Fibroblast of skin of left biceps (primary cell): Measurements from ENCODE around the gene MIOX.
A peak's percentile ranks its signal among the peaks of the same experiment; 100 is the strongest.

Experiments
- DNase-seq, 2 experiments: peaks; one replicate each; pipeline ENCODE4 v3.0.0-alpha.2; 2013; ENCODE audit warnings: low read depth in 2 of 2

Gene MIOX

DNA sequence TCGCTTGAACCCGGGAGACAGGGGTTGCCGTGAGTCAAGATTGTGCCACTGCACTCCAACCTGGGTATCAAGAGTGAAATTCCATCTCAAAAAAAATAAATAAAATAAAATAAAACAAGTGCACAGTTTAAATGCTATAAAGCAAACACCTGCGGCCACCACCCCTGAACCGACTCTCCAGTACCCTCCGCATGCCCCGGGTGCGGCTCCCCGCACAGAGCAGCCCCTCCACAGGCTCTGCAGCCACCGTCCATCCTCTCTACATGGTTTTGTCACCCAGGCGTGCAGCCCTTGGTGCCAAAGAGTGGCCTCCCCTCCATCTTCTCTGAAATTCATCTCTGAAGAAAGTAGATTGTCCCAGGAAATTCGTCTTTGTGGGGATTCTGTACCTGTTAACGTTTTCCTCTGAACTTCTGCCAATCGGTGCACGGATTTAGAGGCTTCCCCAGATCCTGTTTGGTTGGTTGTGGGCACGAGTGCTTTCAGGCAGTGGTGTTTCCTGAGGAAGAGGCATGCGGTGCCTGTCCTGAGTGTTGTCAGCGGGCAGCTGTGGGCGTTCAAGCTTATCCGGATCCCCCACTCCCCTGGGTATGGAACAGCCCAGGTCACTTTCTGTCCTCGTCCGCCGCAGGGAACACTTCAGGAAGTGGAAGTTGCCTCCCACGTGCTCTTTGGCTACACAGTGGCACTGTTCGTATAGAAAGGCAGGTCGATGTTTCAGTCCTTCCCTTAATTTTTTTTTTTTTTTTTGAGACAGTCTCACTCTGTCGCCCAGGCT is 4.1 kb downstream of the MIOX start:
- no peak for DNase-seq

DNA sequence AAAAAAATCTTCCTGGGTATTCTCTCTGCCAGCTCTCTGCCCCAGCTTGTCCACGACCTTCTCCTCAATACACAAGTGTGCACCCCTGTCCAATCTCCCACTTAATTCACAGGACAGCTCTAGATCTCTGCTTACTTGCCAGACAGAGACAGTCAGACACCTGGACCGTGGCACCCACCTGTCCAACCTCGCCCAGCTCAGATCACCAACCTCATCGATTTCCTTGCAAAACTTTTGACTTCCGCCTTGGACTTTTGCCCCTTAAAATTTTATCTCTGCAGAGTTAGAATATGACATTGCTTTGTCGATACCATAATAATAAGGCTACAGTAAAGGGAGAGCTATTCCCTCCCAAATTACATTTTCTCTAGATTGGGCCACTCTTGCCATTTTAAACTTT is 10.4 kb downstream of the MIOX start:
- DNase-seq, result no peak

- no peak for DNase-seq
Measured at GRCh38 chr22:50498322-50498890, 11.7 kb downstream of the MIOX start.

DNA sequence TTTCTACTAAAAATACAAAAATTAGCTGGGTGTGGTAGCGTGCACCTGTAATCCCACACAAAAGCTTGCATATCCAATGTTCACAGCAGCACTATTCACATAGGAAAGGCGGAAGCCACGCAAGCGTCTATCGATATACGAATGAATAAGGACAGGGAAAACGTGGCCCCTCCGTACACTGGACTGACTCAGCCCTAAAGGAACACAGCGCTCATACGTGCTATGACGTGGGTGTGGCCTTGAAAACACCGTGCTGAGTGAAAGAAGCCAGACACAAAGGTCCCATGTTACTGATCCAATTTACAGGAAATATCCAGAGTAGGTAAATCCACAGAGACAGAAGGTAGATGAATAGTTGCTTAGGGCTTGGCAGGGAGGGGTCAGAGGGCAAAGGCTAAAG is 13.8 kb downstream of the MIOX start:
- DNase-seq, result no peak

GRCh38 chr22:50502096-50502495 is 15.4 kb downstream of the MIOX start:
- DNase-seq, result no peak

DNA sequence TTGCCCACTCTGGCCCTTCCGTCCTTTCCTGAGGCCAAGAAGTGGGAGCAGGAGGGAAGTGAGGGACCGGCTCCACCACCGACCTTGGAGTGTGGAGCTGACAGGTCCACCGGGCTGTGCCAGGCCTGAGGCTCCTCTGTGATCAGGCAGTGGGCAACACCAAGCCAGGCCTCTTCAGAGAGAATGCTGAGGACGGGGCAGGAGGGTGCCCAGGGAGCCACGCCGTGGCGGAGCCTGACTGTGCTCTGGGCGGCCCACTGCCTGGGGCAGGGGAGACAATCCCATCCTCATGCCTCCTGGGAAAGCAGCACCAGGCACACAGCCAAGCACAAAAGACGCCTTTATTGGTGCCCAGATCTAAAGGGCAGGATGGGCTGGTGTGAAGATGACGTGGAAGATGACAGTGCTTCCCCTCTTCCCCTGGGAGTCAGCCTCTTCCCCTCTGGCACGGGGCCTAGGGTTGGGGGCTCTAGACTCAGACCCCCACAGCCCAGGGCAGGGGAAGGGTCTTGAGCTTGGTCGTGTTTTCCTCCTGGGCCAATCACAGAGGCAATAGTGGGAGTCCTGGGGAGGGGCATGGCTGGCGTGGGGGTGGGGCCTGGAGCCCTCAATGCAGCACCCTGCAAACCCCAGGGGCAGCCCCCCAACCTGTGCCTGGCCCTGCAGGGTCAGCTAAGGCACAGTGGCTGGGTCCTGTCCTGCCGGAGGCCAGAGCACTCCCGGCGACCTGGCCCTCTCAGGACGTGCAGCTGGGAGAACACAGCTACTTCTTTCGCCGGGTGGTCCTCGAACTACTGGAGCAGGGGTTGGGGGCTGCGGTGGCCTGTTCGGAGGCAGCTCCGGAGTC is 16.2 kb downstream of the MIOX start:
- DNase-seq, result no peak

- DNase-seq, result no peak
Measured at GRCh38 chr22:50503475-50504145, 17.0 kb downstream of the MIOX start.

DNA sequence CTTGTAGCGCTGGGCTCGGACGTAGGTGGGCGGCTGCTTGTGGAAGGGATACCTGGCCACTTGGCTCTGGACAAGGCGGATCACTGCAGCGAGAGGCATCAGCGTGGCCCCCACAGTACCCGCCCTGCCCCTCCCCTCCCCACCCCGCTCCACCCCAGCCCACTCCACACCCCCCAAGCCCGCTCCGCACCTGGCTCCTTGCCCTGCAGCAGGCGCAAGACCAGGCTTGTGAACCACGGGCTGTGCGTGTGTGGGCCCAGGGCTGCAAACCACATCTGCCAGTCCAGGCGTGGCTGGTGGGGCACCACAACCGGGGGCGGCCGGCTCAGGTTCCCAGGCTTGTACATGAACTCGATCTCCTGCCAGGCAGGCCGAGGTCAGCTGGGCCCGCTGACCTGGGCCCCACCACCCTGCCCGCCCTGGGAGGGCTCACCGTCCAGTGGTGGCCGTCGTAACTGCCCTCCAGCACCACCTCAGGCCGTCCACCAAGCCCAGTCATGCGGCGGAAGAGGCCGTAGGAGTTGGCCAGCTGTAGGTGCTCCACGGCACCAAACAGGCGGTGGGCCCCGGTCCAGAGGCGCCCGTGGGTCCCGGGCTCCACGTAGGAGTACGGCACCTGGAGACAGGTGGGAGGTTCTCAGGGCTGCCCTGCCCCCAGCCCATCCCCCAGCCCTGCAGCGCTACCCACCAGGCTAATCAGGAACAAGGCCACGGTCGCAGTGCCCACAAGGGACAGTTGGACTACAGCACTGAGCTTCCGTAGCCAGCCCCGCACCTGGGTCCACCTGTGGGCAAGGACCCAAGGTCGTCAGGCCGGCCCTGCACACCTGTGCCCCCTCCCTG is 17.9 kb downstream of the MIOX start:
- no peak for DNase-seq

GRCh38 chr22:50505276-50505775 is 18.7 kb downstream of the MIOX start:
- DNase-seq, result no peak

DNA sequence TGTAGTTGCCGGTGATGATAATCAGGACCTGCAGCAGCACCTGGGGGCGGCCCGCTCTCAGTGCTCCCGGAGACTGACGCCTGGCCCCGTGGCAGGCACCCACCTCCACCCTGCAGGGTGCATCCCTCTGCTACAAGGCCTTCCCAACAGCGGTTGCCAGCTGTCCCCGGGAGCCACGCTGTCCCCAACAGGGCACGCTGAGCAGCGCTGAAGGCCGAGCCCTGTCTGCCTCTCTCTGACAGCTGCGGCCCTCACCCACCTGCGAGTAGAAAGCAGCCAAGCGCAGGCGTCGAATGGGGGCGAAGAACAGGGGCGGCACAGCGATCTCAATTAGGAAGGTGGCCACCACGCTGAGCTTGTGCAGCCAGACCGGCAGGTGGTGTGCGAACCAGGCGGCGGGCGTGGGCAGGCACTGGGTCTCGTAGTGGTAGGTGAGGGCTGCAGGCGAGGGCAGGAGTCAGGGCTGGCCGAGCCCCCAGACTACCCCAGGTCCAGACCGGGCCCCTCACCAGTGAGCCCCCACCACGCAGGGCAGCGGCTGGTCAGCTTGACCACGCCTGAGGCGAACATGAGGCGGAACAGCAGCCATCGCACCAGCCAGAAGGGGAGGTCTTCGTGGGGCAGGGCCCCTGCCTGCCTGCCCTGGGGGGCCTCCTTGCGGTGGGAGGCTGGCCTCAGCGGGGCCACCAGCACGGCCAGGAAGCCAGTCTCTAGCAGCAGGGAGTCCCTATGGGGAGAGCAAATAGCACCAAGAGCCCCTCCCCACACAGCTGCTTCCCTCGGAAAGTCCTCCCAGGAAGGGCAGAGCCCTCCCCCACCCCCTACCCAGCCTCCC is 19.3 kb downstream of the MIOX start:
- DNase-seq, result no peak

DNA sequence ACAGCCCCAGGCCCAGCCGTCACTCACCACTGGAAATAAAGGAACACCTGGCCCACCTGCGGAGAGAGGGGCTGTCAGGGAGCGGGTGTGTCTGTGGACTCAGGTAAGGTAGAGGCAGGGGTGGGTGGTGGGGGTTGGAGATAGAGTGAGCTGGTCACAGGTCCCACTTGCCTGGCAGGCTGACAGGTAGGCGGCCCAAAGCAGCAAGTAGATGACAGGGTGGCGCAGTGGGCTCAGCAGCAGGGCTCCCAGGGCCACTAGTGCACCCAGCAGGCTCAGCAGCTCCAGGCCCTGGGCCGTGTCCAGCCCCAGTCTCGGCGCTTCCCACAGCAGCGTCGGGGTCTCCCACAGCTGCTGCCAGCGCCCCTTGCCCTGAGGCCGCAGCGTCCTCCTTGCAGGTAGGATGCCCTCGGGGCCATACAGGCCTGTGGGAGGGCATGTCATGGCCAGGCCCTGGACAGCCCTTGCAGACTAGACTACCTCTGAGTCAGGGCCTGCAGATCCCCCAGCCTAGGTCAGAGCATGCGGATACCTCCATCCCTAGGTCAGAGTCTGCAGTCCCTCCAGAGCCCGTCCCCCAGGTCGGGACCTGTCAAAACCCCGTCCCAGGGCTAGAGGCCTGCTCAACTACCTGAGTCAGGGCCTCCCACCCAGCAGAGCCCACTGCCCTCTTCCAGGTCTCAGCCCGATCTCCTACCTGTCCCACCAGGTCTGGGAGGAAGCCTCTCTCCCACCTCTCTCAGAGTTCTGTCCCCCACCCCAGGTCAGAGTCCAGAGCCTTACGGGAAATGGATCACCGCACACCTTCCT is 20.2 kb downstream of the MIOX start:
- no peak for DNase-seq

- DNase-seq, result no peak
Measured at GRCh38 chr22:50507421-50507990, 20.8 kb downstream of the MIOX start, which contains the start of gene LMF2. LMF2 (minus strand) TSS chr22:50507702; CDS start chr22:50507675, 27 bp downstream.

GRCh38 chr22:50507991-50508884 is 21.6 kb downstream of the MIOX start, which contains the start of gene NCAPH2:
NCAPH2 (plus strand) TSS chr22:50508224; CDS start chr22:50508338, 114 bp downstream.
- peak; percentile 91 to 93 for DNase-seq

GRCh38 chr22:50508897-50509296 is 22.2 kb downstream of the MIOX start:
- DNase-seq, result no peak

- no peak for DNase-seq
Measured at GRCh38 chr22:50513175-50513574, 26.5 kb downstream of the MIOX start.

- DNase-seq, result no peak
Measured at GRCh38 chr22:50516068-50516467, 29.4 kb downstream of the MIOX start.

DNA sequence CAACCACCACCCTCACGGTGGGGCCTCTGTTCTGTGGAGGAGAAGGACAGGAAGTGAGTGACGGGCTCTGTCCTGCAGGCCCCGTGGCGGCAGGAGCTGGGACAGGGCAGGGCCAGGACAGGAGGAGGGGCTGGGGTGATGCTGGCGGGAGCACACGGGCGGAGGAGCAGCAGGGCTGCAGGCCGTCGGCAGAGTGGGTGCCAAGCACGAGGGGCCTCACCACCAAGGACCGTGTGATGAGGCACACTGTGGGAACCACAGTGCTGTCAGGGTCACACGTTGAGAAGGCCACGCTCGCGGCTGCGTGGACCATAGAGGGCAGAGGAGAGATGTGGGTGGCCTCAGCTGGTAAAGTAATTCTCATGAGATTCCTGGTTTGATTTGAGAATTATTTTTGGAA is 30.2 kb downstream of the MIOX start:
- no peak for DNase-seq
